NCI-H1105 treated with DMSO at 0.1 percent for 48 hours (cell line): Measurements from ENCODE around the gene CHAC1.

Experiments
- DNase-seq: peaks from one replicate; lab custom pipeline; 2025; lab: John Stamatoyannopoulos, UW

The CHAC1 gene, protein sequence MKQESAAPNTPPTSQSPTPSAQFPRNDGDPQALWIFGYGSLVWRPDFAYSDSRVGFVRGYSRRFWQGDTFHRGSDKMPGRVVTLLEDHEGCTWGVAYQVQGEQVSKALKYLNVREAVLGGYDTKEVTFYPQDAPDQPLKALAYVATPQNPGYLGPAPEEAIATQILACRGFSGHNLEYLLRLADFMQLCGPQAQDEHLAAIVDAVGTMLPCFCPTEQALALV

DNA sequence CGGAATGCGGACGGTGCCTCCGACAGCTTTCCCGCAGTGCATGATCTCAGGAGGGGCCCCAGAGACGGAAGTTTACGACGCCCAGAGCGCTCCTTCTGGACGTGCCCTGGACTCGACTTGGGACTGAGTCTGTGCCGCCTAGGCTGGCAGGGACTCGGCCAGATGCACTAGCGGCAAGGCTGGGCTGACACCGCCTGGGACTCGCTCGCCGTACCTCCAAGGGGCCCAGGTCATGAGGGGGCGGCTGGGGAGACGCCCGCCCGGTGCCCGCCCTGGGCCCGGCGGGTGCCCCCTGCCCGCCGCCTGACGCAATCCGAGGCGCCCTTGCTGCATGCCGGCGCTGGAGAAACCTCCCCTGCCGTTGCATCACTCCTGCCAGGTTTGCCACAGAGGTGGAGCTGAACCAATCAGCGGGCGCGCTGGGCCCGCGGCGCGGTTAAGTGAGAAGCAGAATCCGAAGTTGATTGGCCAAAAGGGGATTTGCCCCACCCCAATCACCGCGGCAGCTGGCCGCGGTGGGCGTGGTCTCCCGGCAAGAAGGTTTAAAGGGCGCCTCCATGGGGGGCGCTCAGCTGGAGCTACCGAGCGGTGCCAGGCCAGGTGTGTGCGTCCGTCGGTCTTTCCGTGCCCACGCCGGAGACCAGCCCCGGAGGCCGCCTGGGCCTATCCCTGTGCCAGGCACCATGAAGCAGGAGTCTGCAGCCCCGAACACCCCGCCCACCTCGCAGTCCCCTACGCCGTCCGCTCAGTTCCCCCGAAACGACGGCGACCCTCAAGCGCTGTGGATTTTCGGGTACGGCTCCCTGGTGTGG is at the start of gene CHAC1:
Gene CHAC1 (plus strand): TSS at position 571 of the 812 bp plus-strand sequence. CDS start 113 bp downstream, at position 684.
- peak; percentile 89 for DNase-seq

DNA sequence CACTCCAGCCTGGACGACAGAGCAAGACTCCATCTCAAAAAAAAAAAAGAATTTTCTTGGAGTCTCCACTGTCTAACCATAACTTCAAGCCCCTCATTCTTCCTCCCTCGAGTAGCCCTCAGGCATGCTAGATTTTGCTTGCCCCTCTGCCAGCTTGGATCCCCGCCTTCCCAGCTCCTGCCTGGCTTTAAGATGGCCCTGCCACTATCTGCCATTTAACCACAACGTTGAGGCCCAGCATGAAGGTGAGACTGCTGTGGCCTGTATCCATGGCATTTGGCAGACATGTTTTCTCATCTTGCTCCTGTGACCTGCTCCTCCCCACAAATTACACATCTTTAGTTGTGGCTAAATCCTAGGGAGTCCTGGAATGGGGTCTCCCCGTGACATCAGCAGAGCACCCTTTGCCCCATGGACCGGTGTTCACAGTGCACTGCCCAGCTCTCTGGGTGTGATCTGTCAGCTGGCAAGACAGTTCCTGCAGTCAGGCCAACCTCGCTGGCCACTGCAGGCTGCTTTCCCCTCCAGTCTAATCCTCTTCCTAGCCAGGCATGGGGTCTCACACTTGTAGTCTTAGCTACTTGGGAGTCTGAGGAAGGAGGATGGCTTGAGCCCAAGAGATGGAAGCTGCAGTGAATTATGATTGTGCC is 48.6 kb upstream of the CHAC1 start:
- no peak for DNase-seq

- DNase-seq, result peak; percentile 78
Measured at GRCh38 chr15:40906091-40906990, 46.9 kb upstream of the CHAC1 start.

- peak; percentile 54 for DNase-seq
Measured at GRCh38 chr15:40906991-40907802, 46.1 kb upstream of the CHAC1 start.

GRCh38 chr15:40908095-40908494 is 45.2 kb upstream of the CHAC1 start:
- DNase-seq, result no peak

DNA sequence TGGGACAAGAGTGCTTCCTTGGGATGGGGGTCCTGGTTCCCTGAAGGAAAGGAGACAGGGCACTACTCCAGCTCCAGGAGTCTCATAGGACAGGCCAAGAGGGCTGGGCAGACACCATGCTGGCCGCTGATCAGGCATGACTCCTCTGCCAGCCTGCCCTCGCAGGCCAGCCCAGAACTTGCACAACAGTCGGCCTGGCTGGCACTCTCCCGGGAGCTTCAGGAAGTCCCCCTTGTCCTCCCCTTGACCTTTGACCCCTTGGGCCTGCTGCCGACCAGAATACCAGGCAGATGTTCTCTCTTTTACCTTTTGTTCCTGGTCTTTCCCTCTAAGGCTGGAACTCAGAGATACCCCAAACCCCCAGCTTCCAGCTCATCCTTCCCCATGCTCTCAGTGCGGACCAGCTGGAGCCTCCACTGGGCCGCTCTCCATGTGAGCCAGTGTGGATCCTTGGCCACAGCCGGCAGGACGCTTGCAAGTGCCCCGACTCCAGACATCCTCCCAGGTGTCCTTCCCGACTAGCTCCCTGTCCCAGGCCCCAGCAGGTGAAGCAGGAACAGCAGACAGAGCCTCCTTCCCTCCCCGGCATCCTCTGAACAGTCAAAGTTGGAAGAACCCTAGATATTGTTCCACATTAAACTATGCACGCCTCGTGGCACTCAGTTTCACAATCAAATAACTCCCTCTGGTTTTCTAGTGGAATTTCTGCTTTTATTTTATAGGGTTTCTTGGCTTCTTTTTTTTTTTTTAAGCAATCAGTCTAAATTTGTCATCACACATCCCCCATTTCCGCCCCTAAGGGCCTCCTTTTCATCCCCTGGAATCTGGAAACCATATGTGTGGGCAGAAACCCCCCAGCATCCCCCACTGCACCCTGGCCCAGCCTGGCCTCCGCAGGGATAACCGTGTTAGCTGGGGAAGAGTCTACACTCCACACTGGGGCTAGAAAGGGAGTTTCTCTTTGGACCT is 43.3 kb upstream of the CHAC1 start:
- DNase-seq, result no peak

DNA sequence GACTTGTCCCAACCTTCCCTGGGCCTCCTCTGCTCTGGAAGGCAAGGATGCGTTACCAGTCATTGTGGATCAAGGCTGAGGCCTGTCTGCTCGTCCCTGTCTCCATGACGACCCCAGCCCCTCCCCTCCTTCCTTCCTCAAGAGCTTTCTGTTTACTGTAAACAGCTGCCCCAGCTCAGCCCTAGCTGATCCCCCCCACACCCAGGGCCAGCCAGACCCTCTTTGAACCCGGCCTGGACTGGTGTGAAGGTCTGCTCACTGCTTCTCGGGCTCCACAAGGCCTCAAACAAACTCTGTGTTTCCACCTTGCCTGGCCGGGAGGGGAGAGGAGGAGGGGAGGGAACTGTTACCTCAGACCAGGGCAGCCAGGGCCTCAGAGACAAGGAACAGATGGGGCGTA is 42.1 kb upstream of the CHAC1 start:
- no peak for DNase-seq

DNA sequence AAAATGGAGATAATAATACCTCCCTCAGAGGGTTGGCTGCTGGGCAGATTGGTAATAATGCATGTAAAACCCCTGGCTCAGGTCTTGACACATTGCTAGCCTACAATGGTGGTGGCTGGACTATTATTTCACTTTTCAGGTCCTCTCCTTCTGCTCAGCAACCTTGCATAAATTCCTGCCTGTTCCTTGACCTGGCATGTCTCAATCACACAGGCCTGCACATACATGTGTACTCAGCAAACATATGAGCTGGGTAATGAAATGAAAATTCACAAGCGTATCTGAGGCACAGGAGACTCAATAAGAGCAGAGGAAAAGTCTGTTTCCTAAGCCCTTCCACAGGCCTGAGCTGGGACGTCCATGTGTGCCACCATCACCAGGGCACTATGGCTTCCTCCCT is 41.6 kb upstream of the CHAC1 start:
- no peak for DNase-seq

- no peak for DNase-seq
Measured at GRCh38 chr15:40912478-40912877, 40.8 kb upstream of the CHAC1 start.

GRCh38 chr15:40914013-40914412 is 39.3 kb upstream of the CHAC1 start:
- DNase-seq, result no peak

DNA sequence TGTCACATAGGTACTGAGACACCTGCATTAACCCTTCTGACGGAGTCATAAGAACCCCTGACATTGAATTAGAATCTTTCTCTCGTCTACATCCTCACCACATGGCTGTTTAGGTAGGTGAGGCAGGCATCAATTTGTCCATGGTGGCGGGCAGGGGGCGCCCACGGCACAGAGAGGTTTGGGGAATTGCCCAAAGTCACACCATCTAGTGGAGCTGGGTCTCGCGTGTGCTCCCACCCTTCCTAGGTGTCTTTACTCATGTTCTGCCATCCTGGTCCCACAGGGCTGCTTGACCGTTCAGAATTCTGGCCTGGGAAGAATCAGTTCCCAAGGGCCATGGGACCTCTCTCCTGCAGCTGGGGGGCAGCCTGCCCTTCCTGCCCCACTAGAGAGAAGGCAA is 38.8 kb upstream of the CHAC1 start:
- DNase-seq, result no peak

GRCh38 chr15:40915116-40915661 is 38.1 kb upstream of the CHAC1 start:
- DNase-seq, result no peak

DNA sequence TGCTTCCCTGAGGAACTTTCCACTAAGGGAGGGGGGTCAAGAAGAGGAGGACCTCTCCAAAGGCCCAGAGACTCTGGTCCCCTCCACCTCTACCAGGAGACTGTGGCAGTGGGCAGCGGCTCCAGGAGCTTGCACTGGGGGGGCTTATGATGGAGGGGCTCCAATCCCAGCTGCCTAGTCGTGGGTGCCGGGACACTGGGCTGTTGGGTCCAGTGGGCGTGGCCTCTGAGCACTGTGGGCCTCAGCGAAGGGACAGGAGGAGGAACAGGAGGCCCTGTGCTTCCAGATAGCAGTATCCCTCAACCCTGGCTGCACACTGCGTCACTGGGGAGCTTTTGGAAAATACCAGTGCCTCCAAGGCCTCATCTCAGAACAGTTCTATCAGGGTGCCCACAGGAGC is 37.6 kb upstream of the CHAC1 start:
- DNase-seq, result no peak

- DNase-seq, result no peak
Measured at GRCh38 chr15:40917585-40917984, 35.7 kb upstream of the CHAC1 start.

DNA sequence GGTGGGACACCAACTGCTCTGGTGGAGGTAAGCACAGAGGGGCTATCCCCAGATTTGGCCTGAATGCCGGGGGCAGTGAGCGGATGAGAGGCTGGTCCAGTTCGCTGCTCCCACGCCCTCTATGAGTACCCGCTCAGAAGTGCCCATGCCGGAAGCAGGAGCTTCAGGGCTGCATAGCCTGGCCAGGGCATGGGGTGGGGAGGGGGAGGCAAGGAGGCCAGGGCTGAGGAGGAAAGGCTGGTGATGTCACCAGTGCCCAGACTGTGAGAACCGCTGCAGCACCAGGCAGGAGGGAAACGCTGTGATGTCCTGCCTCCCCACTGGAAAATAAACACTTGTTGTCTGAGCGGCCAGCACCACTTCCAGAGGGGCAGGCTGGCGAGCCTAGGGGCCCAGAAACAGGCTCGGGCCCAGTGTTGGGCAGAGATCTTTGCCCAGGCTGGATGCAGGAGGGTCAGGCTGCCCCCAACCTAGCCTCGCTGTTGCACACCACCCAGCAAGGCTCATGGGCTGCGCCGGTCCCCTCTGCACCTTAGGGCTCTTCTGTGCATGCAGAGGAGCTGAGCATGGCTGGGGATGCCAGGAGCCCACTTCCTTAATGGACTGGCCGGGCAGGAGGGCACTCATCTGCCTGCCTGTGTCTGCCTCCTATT is 35.0 kb upstream of the CHAC1 start:
- DNase-seq, result no peak

DNA sequence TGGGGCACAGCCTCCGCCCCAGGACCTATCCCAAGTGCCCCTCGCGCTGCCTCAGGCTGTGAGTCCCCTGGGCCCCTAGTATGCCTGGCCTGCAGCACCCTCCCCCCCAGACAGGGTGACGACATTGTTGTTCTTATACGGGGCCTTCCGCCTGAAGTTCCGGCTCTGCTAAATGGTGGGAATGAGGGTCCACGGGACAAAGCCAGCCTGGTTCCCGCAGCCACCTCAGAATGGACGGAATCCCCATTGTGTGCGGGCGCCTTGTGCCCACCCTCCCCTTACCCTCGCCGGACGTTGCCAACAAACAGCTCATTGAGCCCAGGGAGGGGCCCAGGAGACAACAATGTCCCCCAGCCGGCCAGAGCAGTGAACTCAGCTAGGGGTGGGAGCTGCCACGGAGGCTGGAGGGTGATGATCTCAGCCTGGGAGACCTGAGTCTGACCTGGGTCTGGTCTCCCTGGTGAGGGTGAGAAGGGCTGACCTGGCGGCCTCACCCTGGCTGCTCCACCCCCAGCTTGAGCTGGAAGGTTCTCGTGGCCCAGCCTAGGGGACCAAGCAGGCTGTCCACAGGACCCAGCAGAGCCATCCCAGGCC is 34.4 kb upstream of the CHAC1 start:
- DNase-seq, result no peak

GRCh38 chr15:40921949-40922607 is 31.2 kb upstream of the CHAC1 start:
- no peak for DNase-seq

GRCh38 chr15:40922608-40923005 is 30.7 kb upstream of the CHAC1 start:
- DNase-seq, result no peak
